CD4-positive, alpha-beta memory T cell (primary cell): Measurements from ENCODE around the gene C1orf50. TPM values are rescaled to one million over a fixed set of nuclear protein-coding genes. Genes with fewer than 3 reads are reported as not detected.

ENCODE experiments used
- CTCF ChIA-PET: fragments of 350-600 bp; sonication (Branson Sonifier 250); formaldehyde crosslinking; loops from one replicate; lab custom pipeline; 2021; ENCODE audit warnings: inconsistent platforms; ENCODE audit not compliant: partially characterized antibody; lab: Charles Lee
- POLR2A ChIA-PET: fragments of 350-600 bp; sonication (Branson Sonifier 250); formaldehyde crosslinking; loops from one replicate; lab custom pipeline; 2021; ENCODE audit not compliant: partially characterized antibody; lab: Charles Lee
- DNase-seq, 5 donors: peaks; one replicate each; pipeline versions ENCODE4 v3.0.0 to v3.0.0-alpha.2; 2020 to 2022; ENCODE audit warnings: mixed read lengths in 1 of 5
- H3K27ac ChIP-seq: one replicate; pipeline ENCODE4 v1.7.0; 2013; ENCODE audit warnings: low read depth, low read length
- H3K27me3 ChIP-seq: 2 replicates; pipeline ENCODE4 v1.7.0; 2013; ENCODE audit warnings: mild to moderate bottlenecking, low read length, moderate library complexity; ENCODE audit not compliant: insufficient read depth
- H3K36me3 ChIP-seq: 2 replicates; pipeline ENCODE4 v1.7.0; 2013; ENCODE audit warnings: mild to moderate bottlenecking, low read length, moderate library complexity; ENCODE audit not compliant: insufficient read depth
- H3K4me1 ChIP-seq: 2 replicates; pipeline ENCODE4 v1.7.0; 2013; ENCODE audit warnings: mild to moderate bottlenecking, low read length, moderate library complexity; ENCODE audit not compliant: insufficient read depth
- H3K4me3 ChIP-seq, 2 donors: one replicate each; pipeline ENCODE4 v1.7.0; 2013; ENCODE audit warnings: low read length in 2 of 2, mild to moderate bottlenecking in 1 of 2
- H3K9me3 ChIP-seq, 2 donors: one replicate each; pipeline ENCODE4 v1.7.0; 2013; ENCODE audit warnings: low read length in 2 of 2, control low read depth in 1 of 2; ENCODE audit not compliant: control insufficient read depth in 1 of 2
- H3K27ac Mint-ChIP-seq, 7 donors: one replicate each; pipeline ENCODE4 v1.8.0; 2020 to 2021; ENCODE audit warnings: mixed read lengths in 7 of 7, mild to moderate bottlenecking in 6 of 7, inconsistent platforms in 3 of 7, moderate library complexity in 3 of 7
- H3K27me3 Mint-ChIP-seq, 2 donors: one replicate each; pipeline ENCODE4 v1.8.0; 2020 to 2021; ENCODE audit warnings: mixed read lengths in 2 of 2
- H3K36me3 Mint-ChIP-seq, 2 donors: one replicate each; pipeline ENCODE4 v1.8.0; 2020 to 2021; ENCODE audit warnings: mixed read lengths in 2 of 2, inconsistent platforms in 1 of 2, mild to moderate bottlenecking in 1 of 2
- H3K4me1 Mint-ChIP-seq, 4 donors: one replicate each; pipeline ENCODE4 v1.8.0; 2020 to 2021; ENCODE audit warnings: mixed read lengths in 4 of 4, mild to moderate bottlenecking in 1 of 4
- H3K4me3 Mint-ChIP-seq, 8 donors: one replicate each; pipeline ENCODE4 v1.8.0; 2020 to 2021; ENCODE audit warnings: mixed read lengths in 8 of 8, mild to moderate bottlenecking in 7 of 8, moderate library complexity in 6 of 8, inconsistent platforms in 3 of 8
- H3K9me3 Mint-ChIP-seq, 8 donors: one replicate each; pipeline ENCODE4 v1.8.0; 2020 to 2021; ENCODE audit warnings: mixed read lengths in 8 of 8, mild to moderate bottlenecking in 5 of 8, inconsistent platforms in 3 of 8, moderate library complexity in 1 of 8
- intact Hi-C: fragments of 100-400 bp; cut with micrococcal nuclease; formaldehyde crosslinking; loops from one replicate; pipeline ENCODE4 v1.15.1; 2023
- polyA plus RNA-seq, 2 donors: library from polyadenylated mRNA; unstranded; fragments of 300-500 nt; fragmentation: Illumina TruSeq; gene quantifications; one replicate each; pipeline ENCODE4 v1.2.3, GENCODE V29; 2021
- total RNA-seq, 2 experiments: library from RNA; stranded (reverse); gene quantifications; one replicate each; pipeline ENCODE4 v1.2.3, GENCODE V29; 2021

The C1orf50 gene
- total and polyA plus RNA-seq, 4 experiments from 2014 or later: 2.5 to 20.9 (median 14.6) TPM

- no peak for DNase-seq
- peaks cover 0 to 2% of the 10 kb centered on the region in 2 donors for H3K27me3 Mint-ChIP-seq
- H3K4me1 ChIP-seq: no peaks in the 10 kb centered on the region
- no peak overlapping the region for H3K4me3 Mint-ChIP-seq
- H3K4me3 ChIP-seq: no peak overlapping the region
- H3K27me3 ChIP-seq: no peaks in the 10 kb centered on the region
- ChIA-PET CTCF (interaction anchor here (0.7 kb wide), 1 partner anchor 12 kb away, joined by 3 read pairs; no protein-coding TSS in a partner anchor), POLR2A (no interaction called here)
- no peak overlapping the region for H3K27ac ChIP-seq
- H3K9me3 Mint-ChIP-seq: no peaks in the 10 kb centered on the region
- peaks cover 0 to under 1% (median 0%) of the 10 kb centered on the region in 4 donors for H3K4me1 Mint-ChIP-seq
- H3K27ac Mint-ChIP-seq: no peak overlapping the region
- H3K9me3 ChIP-seq: no peaks in the 10 kb centered on the region
- H3K36me3 Mint-ChIP-seq: no peaks in the 10 kb centered on the region
- no peaks in the 10 kb centered on the region for H3K36me3 ChIP-seq
- intact Hi-C loops: loop anchor here (5.0 kb wide), 1 partner anchor 154 kb away; no protein-coding TSS in a partner anchor
These were observed 36.1 kb upstream of the C1orf50 start for GRCh38 chr1:42730988-42731387.

GRCh38 chr1:42731585-42731984 lies 35.5 kb upstream of the C1orf50 start:
- intact Hi-C loops: loop anchor here (5.0 kb wide), 1 partner anchor 154 kb away; no protein-coding TSS in a partner anchor
- Mint-ChIP-seq H3K36me3 (no peaks in the 10 kb centered on the region), H3K4me1 (peaks cover 0 to 5% (median 0%) of the 10 kb centered on the region in 4 donors), H3K4me3 (no peak overlapping the region), H3K27ac (no peak overlapping the region), H3K27me3 (peaks cover 0 to 2% of the 10 kb centered on the region in 2 donors), H3K9me3 (no peaks in the 10 kb centered on the region)
- no peak overlapping the region for H3K4me3 ChIP-seq
- POLR2A ChIA-PET: no interaction called here
- H3K27me3 ChIP-seq: no peaks in the 10 kb centered on the region
- no peaks in the 10 kb centered on the region for H3K4me1 ChIP-seq
- no peak for DNase-seq
- CTCF ChIA-PET: interaction anchor here (0.7 kb wide), 1 partner anchor 11 kb away, joined by 3 read pairs; no protein-coding TSS in a partner anchor
- no peak overlapping the region for H3K27ac ChIP-seq
- H3K36me3 ChIP-seq: no peaks in the 10 kb centered on the region
- H3K9me3 ChIP-seq: no peaks in the 10 kb centered on the region

DNA sequence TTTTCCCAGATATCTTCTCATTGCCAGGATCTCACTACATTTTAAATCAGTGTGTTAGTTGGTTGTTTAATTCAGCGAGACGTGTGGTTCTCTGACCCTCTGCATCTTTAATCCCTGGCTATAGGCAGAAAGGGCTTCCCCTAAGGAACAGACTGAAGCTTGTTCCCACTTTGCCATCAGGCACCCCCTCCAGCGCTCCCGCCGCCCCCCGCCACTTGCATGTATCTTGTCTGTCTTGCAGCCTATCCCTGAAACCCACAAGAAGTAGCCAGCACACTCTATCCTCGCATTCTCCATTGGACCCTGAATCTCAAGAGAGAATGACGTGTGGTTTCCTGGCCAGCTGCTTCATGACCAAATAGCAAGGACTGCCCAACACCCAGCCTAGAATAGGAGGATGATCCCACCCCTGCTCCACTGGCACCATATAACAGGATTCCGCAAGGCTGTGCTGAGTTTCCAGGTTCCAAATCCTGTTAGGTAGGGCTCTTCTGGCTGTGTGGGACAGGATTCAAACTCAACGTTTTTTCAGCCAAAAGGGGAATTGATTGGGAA lies 34.8 kb upstream of the C1orf50 start:
- Mint-ChIP-seq H3K4me1 (peaks cover 1 to 10% (median 2%) of the 10 kb centered on the region in 4 donors), H3K36me3 (no peaks in the 10 kb centered on the region), H3K27ac (no peak overlapping the region), H3K27me3 (peaks cover 0 to 2% of the 10 kb centered on the region in 2 donors), H3K9me3 (no peaks in the 10 kb centered on the region), H3K4me3 (no peak overlapping the region)
- intact Hi-C loops: loop anchor here (5.0 kb wide), 1 partner anchor 155 kb away; no protein-coding TSS in a partner anchor
- Histone ChIP-seq H3K27me3 (no peaks in the 10 kb centered on the region), H3K4me1 (no peaks in the 10 kb centered on the region), H3K9me3 (no peaks in the 10 kb centered on the region), H3K27ac (no peak overlapping the region), H3K4me3 (no peak overlapping the region), H3K36me3 (no peaks in the 10 kb centered on the region)
- ChIA-PET POLR2A (no interaction called here), CTCF (no interaction called here)
- DNase-seq: no peak

DNA sequence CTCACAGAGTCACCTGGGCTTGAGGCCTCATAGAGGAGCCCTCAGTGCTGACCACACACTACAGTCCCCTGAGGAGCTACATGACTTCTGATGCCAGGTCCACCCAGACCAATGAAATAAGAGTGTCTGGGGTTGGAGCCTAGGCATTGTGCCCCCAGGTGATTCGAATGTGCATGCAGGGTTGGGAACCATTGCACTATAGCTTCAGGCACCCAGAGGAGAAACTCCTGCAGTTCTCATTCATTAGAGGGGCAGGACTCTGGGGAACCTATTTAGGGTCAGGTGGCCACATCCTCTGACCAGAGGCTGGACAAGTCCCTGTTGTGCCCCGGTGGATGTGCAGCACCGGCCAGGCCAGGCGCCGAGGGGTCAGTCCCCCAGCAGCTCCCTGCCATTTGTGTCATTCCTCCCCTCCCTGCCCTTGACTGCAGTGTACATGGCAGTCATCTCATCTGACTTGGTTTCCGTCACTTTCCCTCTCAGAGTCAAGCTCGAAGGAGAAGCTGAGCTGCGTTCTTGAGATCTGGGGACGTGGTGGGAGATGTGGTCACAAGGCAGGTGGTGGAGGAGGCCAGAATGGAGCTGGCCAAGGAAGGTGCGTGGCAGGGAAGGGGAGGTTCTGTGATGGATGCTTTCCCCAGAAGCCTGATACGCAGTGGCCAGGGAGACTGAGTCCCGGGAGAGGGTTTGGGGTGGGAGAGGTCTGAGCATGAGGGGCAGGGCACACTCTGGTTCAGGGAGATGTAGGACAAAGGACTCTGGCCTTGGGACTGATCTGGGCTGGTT lies 33.4 kb upstream of the C1orf50 start:
- ChIA-PET CTCF (no interaction called here), POLR2A (no interaction called here)
- H3K4me1 ChIP-seq: no peaks in the 10 kb centered on the region
- H3K4me3 ChIP-seq: no peak overlapping the region
- no peaks in the 10 kb centered on the region for H3K36me3 ChIP-seq
- H3K27ac ChIP-seq: no peak overlapping the region
- no peak overlapping the region for H3K27ac Mint-ChIP-seq
- no peaks in the 10 kb centered on the region for H3K9me3 Mint-ChIP-seq
- no peak for DNase-seq
- no peak overlapping the region for H3K4me3 Mint-ChIP-seq
- peaks cover 0 to 2% of the 10 kb centered on the region in 2 donors for H3K27me3 Mint-ChIP-seq
- intact Hi-C loops: loop anchor here (5.0 kb wide), 1 partner anchor 156 kb away; no protein-coding TSS in a partner anchor
- H3K27me3 ChIP-seq: no peaks in the 10 kb centered on the region
- peaks cover 1 to 12% (median 5%) of the 10 kb centered on the region in 4 donors for H3K4me1 Mint-ChIP-seq
- H3K36me3 Mint-ChIP-seq: no peaks in the 10 kb centered on the region
- H3K9me3 ChIP-seq: no peaks in the 10 kb centered on the region

- no peak overlapping the region for H3K4me3 ChIP-seq
- no peak overlapping the region for H3K27ac Mint-ChIP-seq
These were observed 32.6 kb upstream of the C1orf50 start for GRCh38 chr1:42734201-42735035.

GRCh38 chr1:42735056-42735455 lies 32.0 kb upstream of the C1orf50 start:
- Histone ChIP-seq H3K9me3 (no peaks in the 10 kb centered on the region), H3K4me1 (no peaks in the 10 kb centered on the region), H3K36me3 (no peaks in the 10 kb centered on the region), H3K27me3 (no peaks in the 10 kb centered on the region), H3K27ac (no peak overlapping the region), H3K4me3 (no peak overlapping the region)
- peaks cover 1 to 12% (median 5%) of the 10 kb centered on the region in 4 donors for H3K4me1 Mint-ChIP-seq
- intact Hi-C loops: no loop called here
- H3K36me3 Mint-ChIP-seq: no peaks in the 10 kb centered on the region
- H3K4me3 Mint-ChIP-seq: no peak overlapping the region
- DNase-seq: no peak
- ChIA-PET CTCF (no interaction called here), POLR2A (no interaction called here)
- H3K27ac Mint-ChIP-seq: no peak overlapping the region
- peaks cover 0 to 2% of the 10 kb centered on the region in 2 donors for H3K27me3 Mint-ChIP-seq
- no peaks in the 10 kb centered on the region for H3K9me3 Mint-ChIP-seq

More at GRCh38 chr1:42734201-42735035, 32.6 kb upstream of the C1orf50 start:
- H3K4me1 Mint-ChIP-seq: peaks cover 1 to 12% (median 5%) of the 10 kb centered on the region in 4 donors
- Histone ChIP-seq H3K4me1 (no peaks in the 10 kb centered on the region), H3K27ac (no peak overlapping the region), H3K9me3 (no peaks in the 10 kb centered on the region), H3K27me3 (no peaks in the 10 kb centered on the region), H3K36me3 (no peaks in the 10 kb centered on the region)
- DNase-seq: no peak
- H3K27me3 Mint-ChIP-seq: peaks cover 0 to 2% of the 10 kb centered on the region in 2 donors
- H3K9me3 Mint-ChIP-seq: no peaks in the 10 kb centered on the region
- CTCF ChIA-PET: no interaction called here
- intact Hi-C loops: loop anchor here (5.0 kb wide), 1 partner anchor 157 kb away; no protein-coding TSS in a partner anchor
- H3K36me3 Mint-ChIP-seq: no peaks in the 10 kb centered on the region
- no peak overlapping the region for H3K4me3 Mint-ChIP-seq
- POLR2A ChIA-PET: no interaction called here
